ENCODE data around the gene EMX1.

DNA sequence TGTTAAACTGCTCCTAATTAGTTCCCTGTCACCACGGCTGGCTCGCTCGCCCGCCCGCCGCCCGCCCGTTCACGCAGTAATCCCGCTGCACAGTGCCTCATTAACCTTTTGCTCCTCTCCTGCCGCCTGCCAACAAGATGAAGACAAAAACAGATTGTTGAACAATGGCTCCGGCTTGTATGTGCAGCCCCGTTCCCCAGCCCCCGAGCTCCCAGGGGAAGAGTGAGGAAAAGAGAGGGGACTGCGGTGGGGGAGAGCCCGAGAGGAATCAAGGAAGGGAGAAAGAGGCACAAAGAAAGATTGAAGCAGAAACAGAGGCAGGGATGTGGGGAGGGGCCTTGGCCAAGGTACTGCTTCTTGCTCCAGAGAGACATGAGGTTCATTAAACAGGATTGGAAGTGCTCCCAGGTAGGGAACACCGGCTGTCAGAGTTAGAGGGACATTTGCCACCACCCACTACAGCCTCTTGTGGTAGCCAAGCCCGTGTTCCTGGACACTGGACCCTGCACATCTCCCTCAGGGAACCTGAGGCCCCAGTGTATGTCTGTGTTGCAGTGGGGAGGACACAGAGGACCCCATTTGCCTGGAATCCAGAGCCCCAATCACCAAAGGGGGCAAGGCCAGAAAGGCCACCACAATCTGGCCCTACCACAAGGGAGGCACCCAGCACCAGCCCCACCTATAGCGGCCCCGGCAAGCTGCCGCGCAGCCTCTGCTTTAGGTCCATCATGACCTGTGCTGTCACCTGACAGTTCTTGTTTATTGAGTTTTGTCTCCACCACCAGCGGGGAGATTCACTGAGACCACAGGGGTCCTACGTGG is 38.1 kb downstream of the EMX1 start:
- TF ChIP-seq POLR2A (IDR thresholded peaks at IDR 0.05; ENCODE audit: low read length) (no peak), GATA1 (IDR thresholded peaks at IDR 0.05; ENCODE audit: low read depth, low read length) (no peak)

All from erythroblast (primary cell).